Panc1 (cell line): Measurements from ENCODE around the gene PPARD. TPM values are rescaled to one million over a fixed set of nuclear protein-coding genes. Genes with fewer than 3 reads are reported as not detected.

Source experiments
- ATAC-seq: fragments of 200-7000 bp; cut with Tn5 transposase; 2 replicates; pipeline ENCODE4 v1.9.1; 2020; ENCODE audit warnings: mild to moderate bottlenecking, moderate library complexity
- BruUV-seq: library from RNA; stranded (reverse); fragments of 400-500 nt; replicated peaks from 2 replicates; lab custom pipeline; 2021; lab: Mats Ljungman, UMichigan
- CTCF ChIA-PET: fragments of 300-600 bp; sonication (Branson Sonifier 250); formaldehyde crosslinking; loops from one replicate; lab custom pipeline; 2022; ENCODE audit warnings: antibody characterized with exemption; lab: Charles Lee
- POLR2A ChIA-PET: fragments of 300-600 bp; sonication (Branson Sonifier 250); formaldehyde crosslinking; loops from one replicate; lab custom pipeline; 2022; ENCODE audit warnings: antibody characterized with exemption; lab: Charles Lee
- DNase-seq: peaks from one replicate; pipeline ENCODE4 v3.0.0-alpha.2; 2010; ENCODE audit warnings: low read depth, low spot score
- H3K27ac ChIP-seq: 2 replicates; pipeline ENCODE4 v1.5.1; 2011; ENCODE audit warnings: mild to moderate bottlenecking, low read length, inconsistent platforms
- H3K27me3 ChIP-seq: fragments of 200-500 bp; sonication (Bioruptor generic); 2 replicates; pipeline ENCODE4 v1.6.0; 2014; ENCODE audit warnings: low read length, inconsistent platforms; ENCODE audit not compliant: control insufficient read depth, insufficient read depth
- H3K36me3 ChIP-seq: fragments of 200-500 bp; sonication (Bioruptor generic); 2 replicates; pipeline ENCODE4 v1.5.1; 2014; ENCODE audit warnings: inconsistent platforms, mild to moderate bottlenecking, low read length, moderate library complexity; ENCODE audit not compliant: control insufficient read depth, insufficient read depth
- H3K4me1 ChIP-seq: 2 replicates; pipeline ENCODE4 v1.5.1; 2011; ENCODE audit warnings: inconsistent platforms, mild to moderate bottlenecking, low read length, moderate library complexity; ENCODE audit not compliant: control insufficient read depth, insufficient read depth
- H3K4me3 ChIP-seq, 2 experiments: 2 replicates each; pipeline ENCODE4 v1.5.1; 2011 to 2012; ENCODE audit warnings: low read depth in 2 of 2, low read length in 2 of 2, mild to moderate bottlenecking in 2 of 2, inconsistent platforms in 1 of 2, moderate library complexity in 1 of 2
- H3K9me3 ChIP-seq: fragments of 200-500 bp; sonication (Bioruptor generic); 2 replicates; pipeline ENCODE4 v1.5.1; 2014; ENCODE audit warnings: low read depth, mild to moderate bottlenecking, inconsistent platforms, low read length, moderate library complexity; ENCODE audit not compliant: control insufficient read depth, insufficient read depth
- CTCF ChIP-seq: fragments of 450-650 bp; IDR thresholded peaks from 2 replicates; pipeline ENCODE4 v1.5.1; 2017; ENCODE audit warnings: mild to moderate bottlenecking
- POLR2AphosphoS5 ChIP-seq: IDR thresholded peaks from 2 replicates; pipeline ENCODE4 v1.6.1; 2012; ENCODE audit warnings: mild to moderate bottlenecking, low read depth, low read length, moderate library complexity
- REST ChIP-seq, 2 experiments: IDR thresholded peaks; 2 replicates each; pipeline ENCODE4 v1.6.1; 2011 to 2012; ENCODE audit warnings: low read depth in 2 of 2, control low read depth in 1 of 2, low read length in 1 of 2, mild to moderate bottlenecking in 1 of 2, moderate library complexity in 1 of 2; ENCODE audit not compliant: insufficient read depth in 1 of 2
- SIN3A ChIP-seq: IDR thresholded peaks from 2 replicates; pipeline ENCODE4 v1.6.1; 2012; ENCODE audit warnings: low read depth, mild to moderate bottlenecking, low read length, moderate library complexity, borderline replicate concordance; ENCODE audit not compliant: insufficient read depth
- TCF7L2 ChIP-seq: IDR thresholded peaks from 2 replicates; pipeline ENCODE4 v1.6.1; 2011; ENCODE audit warnings: mild to moderate bottlenecking, low read depth, low read length, inconsistent platforms
- in situ Hi-C: cut with HindIII; loops from 2 replicates; pipeline ENCODE4 v1.10.0; 2016; ENCODE audit warnings: low sequenced_read_pairs, low pct_unique_long_range_greater_than_20kb
- intact Hi-C: fragments of 100-400 bp; cut with micrococcal nuclease; formaldehyde crosslinking; loops from one replicate; pipeline ENCODE4 v1.10.0; 2022; ENCODE audit not compliant: unreplicated experiment
- total RNA-seq: library from RNA; stranded (reverse); gene quantifications from one replicate; pipeline ENCODE4 v1.2.1, GENCODE V29; 2021; ENCODE audit not compliant: unreplicated experiment

PPARD gene
- total RNA-seq, 1 experiment from 2014 or later = 14.4 TPM

GRCh38 chr6:35439308-35439707 lies 97.0 kb downstream of the PPARD start:
- H3K36me3 ChIP-seq = no peaks in the 10 kb centered on the region
- in situ Hi-C loops = no loop called here
- no TSS peak for BruUV-seq
- no peak for TF ChIP-seq TCF7L2
- intact Hi-C loops = no loop called here
- DNase-seq (no peak), ATAC-seq (peak; percentile 51; the same call in 1 of the 2 replicates)
- no peaks in the 10 kb centered on the region for H3K27me3 ChIP-seq
- POLR2A ChIA-PET = no interaction called here
- H3K4me3 ChIP-seq = no peak overlapping the region
- CTCF ChIA-PET = no interaction called here
- no peaks in the 10 kb centered on the region for H3K9me3 ChIP-seq
- H3K4me1 ChIP-seq = no peaks in the 10 kb centered on the region; the same call in 1 of the 2 replicates
- H3K27ac ChIP-seq = no peak overlapping the region

- POLR2A ChIA-PET = no interaction called here
- intact Hi-C loops = no loop called here
- CTCF ChIA-PET = no interaction called here
- no peak overlapping the region for H3K27ac ChIP-seq
- in situ Hi-C loops = no loop called here
- TF ChIP-seq TCF7L2 (no peak), POLR2AphosphoS5 (no peak), REST (IDR thresholded peaks at IDR 0.05; ENCODE audit: insufficient read depth in 1 of 2, low read depth in 2 of 2, low read length in 1 of 2) (no peak), CTCF (no peak), SIN3A (no peak)
- H3K9me3 ChIP-seq = no peaks in the 10 kb centered on the region
- no peak overlapping the region for H3K4me3 ChIP-seq
- ATAC-seq (no peak), DNase-seq (no peak)
- H3K27me3 ChIP-seq = no peaks in the 10 kb centered on the region
- no peaks in the 10 kb centered on the region for H3K36me3 ChIP-seq
- no peaks in the 10 kb centered on the region for H3K4me1 ChIP-seq
- BruUV-seq = no TSS peak
Observed at GRCh38 chr6:35441205-35441604, 98.8 kb downstream of the PPARD start.

GRCh38 chr6:35441642-35442041 lies 99.3 kb downstream of the PPARD start:
- Histone ChIP-seq H3K4me3 (no peak overlapping the region), H3K27ac (no peak overlapping the region), H3K4me1 (no peaks in the 10 kb centered on the region), H3K9me3 (no peaks in the 10 kb centered on the region), H3K36me3 (no peaks in the 10 kb centered on the region), H3K27me3 (no peaks in the 10 kb centered on the region)
- ChIA-PET CTCF (no interaction called here), POLR2A (no interaction called here)
- DNase-seq (no peak), ATAC-seq (no peak)
- in situ Hi-C loops (no loop called here), intact Hi-C loops (no loop called here)
- TF ChIP-seq POLR2AphosphoS5 (no peak), SIN3A (no peak), REST (IDR thresholded peaks at IDR 0.05; ENCODE audit: insufficient read depth in 1 of 2, low read depth in 2 of 2, low read length in 1 of 2) (no peak), TCF7L2 (no peak), CTCF (no peak)
- no TSS peak for BruUV-seq
